ENCODE measurements around the gene BTG3.
A peak's percentile ranks its signal among the peaks of the same experiment; 100 is the strongest.

DNA sequence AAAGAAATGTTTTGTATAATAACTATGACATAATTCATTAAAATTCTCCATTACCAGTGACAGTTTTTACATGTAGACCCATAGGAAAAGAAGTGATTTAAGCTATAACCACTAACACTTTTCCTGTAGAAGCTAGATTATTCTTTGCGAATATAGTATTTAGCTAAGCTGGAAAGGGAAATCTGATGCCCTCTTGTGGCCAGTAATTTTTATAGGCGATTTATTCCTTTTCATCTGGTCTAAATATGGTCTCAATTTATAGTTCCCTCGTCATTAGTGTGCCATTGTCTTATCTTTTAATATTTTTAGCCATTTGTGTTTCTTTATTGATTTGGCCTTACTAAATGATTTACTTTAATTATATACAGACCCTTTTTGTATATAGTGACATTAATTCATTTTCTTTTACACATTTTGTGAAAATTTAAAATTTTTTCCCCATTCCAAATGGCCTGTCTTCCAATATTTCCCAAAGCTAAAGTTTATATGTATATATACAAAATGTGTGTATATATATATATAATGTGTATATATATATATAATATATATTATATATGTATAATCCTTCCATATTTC lies 26.7 kb downstream of the BTG3 start:
- TF ChIP-seq, protein P1, sequence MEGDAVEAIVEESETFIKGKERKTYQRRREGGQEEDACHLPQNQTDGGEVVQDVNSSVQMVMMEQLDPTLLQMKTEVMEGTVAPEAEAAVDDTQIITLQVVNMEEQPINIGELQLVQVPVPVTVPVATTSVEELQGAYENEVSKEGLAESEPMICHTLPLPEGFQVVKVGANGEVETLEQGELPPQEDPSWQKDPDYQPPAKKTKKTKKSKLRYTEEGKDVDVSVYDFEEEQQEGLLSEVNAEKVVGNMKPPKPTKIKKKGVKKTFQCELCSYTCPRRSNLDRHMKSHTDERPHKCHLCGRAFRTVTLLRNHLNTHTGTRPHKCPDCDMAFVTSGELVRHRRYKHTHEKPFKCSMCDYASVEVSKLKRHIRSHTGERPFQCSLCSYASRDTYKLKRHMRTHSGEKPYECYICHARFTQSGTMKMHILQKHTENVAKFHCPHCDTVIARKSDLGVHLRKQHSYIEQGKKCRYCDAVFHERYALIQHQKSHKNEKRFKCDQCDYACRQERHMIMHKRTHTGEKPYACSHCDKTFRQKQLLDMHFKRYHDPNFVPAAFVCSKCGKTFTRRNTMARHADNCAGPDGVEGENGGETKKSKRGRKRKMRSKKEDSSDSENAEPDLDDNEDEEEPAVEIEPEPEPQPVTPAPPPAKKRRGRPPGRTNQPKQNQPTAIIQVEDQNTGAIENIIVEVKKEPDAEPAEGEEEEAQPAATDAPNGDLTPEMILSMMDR (IDR thresholded peaks at IDR 0.05; ENCODE audit: poor library complexity, severe bottlenecking): peak; percentile 68
- TF ChIP-seq RAD21 (conservative IDR thresholded peaks at IDR 0.05) (peak; percentile 69), EZH2 (IDR thresholded peaks at IDR 0.05; ENCODE audit: borderline replicate concordance, insufficient read depth, low read length, poor library complexity, severe bottlenecking) (no peak), REST (IDR thresholded peaks at IDR 0.05; ENCODE audit: borderline replicate concordance) (no peak), EP300 (conservative IDR thresholded peaks at IDR 0.05; ENCODE audit: poor library complexity, severe bottlenecking) (no peak), MXI1 (conservative IDR thresholded peaks at IDR 0.05; ENCODE audit: poor library complexity, severe bottlenecking) (no peak), TAF1 (IDR thresholded peaks at IDR 0.05; ENCODE audit: low read depth) (no peak), POLR2AphosphoS5 (IDR thresholded peaks at IDR 0.05) (no peak)

All from neural cell (in vitro differentiated cells).